Neuronal stem cell (in vitro differentiated cells): ENCODE measurements around the gene BUD31.

Experiments
- DNase-seq: peaks from one replicate; pipeline ENCODE4 v3.0.0-alpha.2; 2013; ENCODE audit warnings: low spot score
- H2AFZ ChIP-seq: one replicate; pipeline ENCODE4 v1.6.1; 2013; ENCODE audit warnings: mild to moderate bottlenecking, low read length, inconsistent platforms
- H2AK5ac ChIP-seq: 2 replicates; pipeline ENCODE4 v1.6.1; 2013; ENCODE audit warnings: low read depth, mild to moderate bottlenecking, inconsistent platforms, low read length, moderate library complexity, mixed read lengths
- H2BK120ac ChIP-seq: 2 replicates; pipeline ENCODE4 v1.6.1; 2013; ENCODE audit warnings: low read depth, mild to moderate bottlenecking, inconsistent platforms, low read length, moderate library complexity, mixed read lengths
- H2BK12ac ChIP-seq: one replicate; pipeline ENCODE4 v1.6.1; 2013; ENCODE audit warnings: low read length, inconsistent platforms
- H2BK15ac ChIP-seq: 2 replicates; pipeline ENCODE4 v1.6.1; 2013; ENCODE audit warnings: mild to moderate bottlenecking, low read length, inconsistent platforms, mixed read lengths
- H2BK5ac ChIP-seq: one replicate; pipeline ENCODE4 v1.6.1; 2013; ENCODE audit warnings: inconsistent platforms, mild to moderate bottlenecking, low read length, moderate library complexity
- H3K14ac ChIP-seq: one replicate; pipeline ENCODE4 v1.6.1; 2013; ENCODE audit warnings: low read length, inconsistent platforms
- H3K18ac ChIP-seq: 2 replicates; pipeline ENCODE4 v1.6.1; 2013; ENCODE audit warnings: low read length, inconsistent platforms
- H3K23ac ChIP-seq: 2 replicates; pipeline ENCODE4 v1.6.1; 2013; ENCODE audit warnings: low read depth, mild to moderate bottlenecking, mixed read lengths, low read length, inconsistent platforms; ENCODE audit not compliant: poor library complexity
- H3K27ac ChIP-seq: replicated peaks from 3 replicates; pipeline ENCODE4 v1.5.1; 2013; ENCODE audit warnings: low read length, inconsistent platforms
- H3K27me3 ChIP-seq, 3 experiments: 2 replicates each; pipeline ENCODE4 v1.6.1; 2013; ENCODE audit warnings: low read length in 3 of 3, mild to moderate bottlenecking in 2 of 3, inconsistent platforms in 1 of 3, low read depth in 1 of 3, mixed read lengths in 1 of 3, moderate library complexity in 1 of 3; ENCODE audit not compliant: control insufficient read depth in 3 of 3, insufficient read depth in 3 of 3
- H3K36me3 ChIP-seq, 2 donors: replicated peaks in 1 of 2; 2 replicates each; pipeline ENCODE4 v1.6.1; 2013; ENCODE audit warnings: low read length in 2 of 2; ENCODE audit not compliant: control insufficient read depth in 2 of 2, insufficient read depth in 2 of 2
- H3K4ac ChIP-seq: 2 replicates; pipeline ENCODE4 v1.6.1; 2013; ENCODE audit warnings: inconsistent platforms, mild to moderate bottlenecking, low read length, moderate library complexity
- H3K4me1 ChIP-seq, 2 donors: 1 replicate in 1 of 2; 2 replicates in 1 of 2; pipeline ENCODE4 v1.6.1; 2013; ENCODE audit warnings: low read length in 2 of 2, low read depth in 1 of 2; ENCODE audit not compliant: control insufficient read depth in 2 of 2, insufficient read depth in 1 of 2
- H3K4me2 ChIP-seq: one replicate; pipeline ENCODE4 v1.6.1; 2013; ENCODE audit warnings: mild to moderate bottlenecking, low read length, inconsistent platforms; ENCODE audit not compliant: insufficient read depth, poor library complexity, severe bottlenecking
- H3K4me3 ChIP-seq, 2 donors: 2 replicates each; pipeline ENCODE4 v1.5.1; 2013; ENCODE audit warnings: low read length in 2 of 2, mild to moderate bottlenecking in 2 of 2, inconsistent platforms in 1 of 2, moderate library complexity in 1 of 2
- H3K79me1 ChIP-seq: one replicate; pipeline ENCODE4 v1.6.1; 2013; ENCODE audit warnings: low read depth, mild to moderate bottlenecking, inconsistent platforms, low read length, moderate library complexity
- H3K9ac ChIP-seq: one replicate; pipeline ENCODE4 v1.6.1; 2013; ENCODE audit warnings: mild to moderate bottlenecking, low read depth, low read length, inconsistent platforms; ENCODE audit not compliant: poor library complexity
- H3K9me3 ChIP-seq, 2 donors: replicated peaks in 1 of 2; 2 replicates each; pipeline versions ENCODE3 to v1.6.1; 2013; ENCODE audit warnings: low read length in 2 of 2, mild to moderate bottlenecking in 2 of 2, inconsistent platforms in 1 of 2, low read depth in 1 of 2, mixed read lengths in 1 of 2, moderate library complexity in 1 of 2; ENCODE audit not compliant: control insufficient read depth in 2 of 2, insufficient read depth in 1 of 2
- H4K8ac ChIP-seq: one replicate; pipeline ENCODE4 v1.6.1; 2013; ENCODE audit warnings: low read depth, mild to moderate bottlenecking, inconsistent platforms, low read length, moderate library complexity
- H4K91ac ChIP-seq: one replicate; pipeline ENCODE4 v1.6.1; 2013; ENCODE audit warnings: low read length, low read depth, mild to moderate bottlenecking, inconsistent platforms; ENCODE audit not compliant: poor library complexity
- WGBS, 2 donors: extraction: QIAGEN DNeasy Blood & Tissue Kit; methylation state at CpG; one replicate each; pipeline ENCODE4 v1.1.7; 2013; ENCODE audit warnings: missing lambda C conversion rate in 2 of 2, mixed read lengths in 1 of 2; ENCODE audit not compliant: insufficient read length in 2 of 2, insufficient replicate concordance in 1 of 2; ENCODE audit errors: extremely low coverage in 2 of 2; 5-methylcytosine and 5-hydroxymethylcytosine counted together

The BUD31 gene

GRCh38 chr7:99440195-99440594 is 31.4 kb downstream of the BUD31 start:
- H3K79me1 ChIP-seq, result peaks cover 10% of the 10 kb centered on the region
- H3K27me3 ChIP-seq, result no peaks in the 10 kb centered on the region
- peak overlapping the region; percentile 30 for H3K9ac ChIP-seq
- H2BK5ac ChIP-seq, result no peak overlapping the region
- no peak overlapping the region for H3K18ac ChIP-seq
- no peak overlapping the region for H2AFZ ChIP-seq
- no peaks in the 10 kb centered on the region for H3K9me3 ChIP-seq
- H3K4me2 ChIP-seq, result no peak overlapping the region
- no peak overlapping the region for H4K8ac ChIP-seq
- peaks cover 8 to 12% of the 10 kb centered on the region in 2 donors for H3K4me1 ChIP-seq
- no peak for DNase-seq
- no peak overlapping the region for H3K14ac ChIP-seq
- no peak overlapping the region for H2BK120ac ChIP-seq
- H2BK15ac ChIP-seq, result no peak overlapping the region
- H3K27ac ChIP-seq, result no peak overlapping the region
- no peak overlapping the region for H2BK12ac ChIP-seq
- WGBS, 2 donors, result no CpG with 5 or more reads among the region's 9 CpGs
- H2AK5ac ChIP-seq, result no peak overlapping the region
- no peak overlapping the region for H3K4ac ChIP-seq
- H4K91ac ChIP-seq, result no peak overlapping the region
- no peak overlapping the region for H3K23ac ChIP-seq
- peaks cover 12 to 60% of the 10 kb centered on the region in 2 donors for H3K36me3 ChIP-seq
- H3K4me3 ChIP-seq, result peak overlapping the region in 1 of 2 donors; percentile 86

GRCh38 chr7:99446096-99446495 is 37.3 kb downstream of the BUD31 start:
- Histone ChIP-seq H3K79me1 (peaks cover 7% of the 10 kb centered on the region), H2BK120ac (no peak overlapping the region), H3K27me3 (no peaks in the 10 kb centered on the region), H3K36me3 (peaks cover 52 to 95% of the 10 kb centered on the region in 2 donors), H3K9me3 (no peaks in the 10 kb centered on the region), H3K27ac (no peak overlapping the region), H4K8ac (no peak overlapping the region), H2BK12ac (no peak overlapping the region), H2BK15ac (no peak overlapping the region), H3K9ac (no peak overlapping the region), H3K4me3 (no peak overlapping the region), H3K14ac (no peak overlapping the region), H4K91ac (no peak overlapping the region), H3K4ac (no peak overlapping the region), H2AK5ac (no peak overlapping the region), H3K18ac (no peak overlapping the region), H3K4me1 (no peaks in the 10 kb centered on the region), H3K4me2 (no peak overlapping the region), H2AFZ (no peak overlapping the region), H2BK5ac (no peak overlapping the region), H3K23ac (no peak overlapping the region)
- DNase-seq, result no peak
- no CpG with 5 or more reads among the region's 4 CpGs for WGBS, 2 donors

GRCh38 chr7:99447943-99448342 is 39.2 kb downstream of the BUD31 start:
- no peak overlapping the region for H3K27ac ChIP-seq
- H4K8ac ChIP-seq, result no peak overlapping the region
- H4K91ac ChIP-seq, result no peak overlapping the region
- H2BK15ac ChIP-seq, result no peak overlapping the region
- no peak overlapping the region for H2AK5ac ChIP-seq
- peak overlapping the region; percentile 81 for H3K23ac ChIP-seq
- no peaks in the 10 kb centered on the region for H3K27me3 ChIP-seq
- H2AFZ ChIP-seq, result no peak overlapping the region
- peak overlapping the region; percentile 3 for H3K9ac ChIP-seq
- H3K4me3 ChIP-seq, result no peak overlapping the region
- no peak overlapping the region for H3K18ac ChIP-seq
- no peaks in the 10 kb centered on the region for H3K9me3 ChIP-seq
- H3K4me2 ChIP-seq, result no peak overlapping the region
- no CpG with 5 or more reads among the region's 10 CpGs for WGBS, 2 donors
- H3K4me1 ChIP-seq, result no peaks in the 10 kb centered on the region
- H3K4ac ChIP-seq, result no peak overlapping the region
- peaks cover 64 to 97% of the 10 kb centered on the region in 2 donors for H3K36me3 ChIP-seq
- no peak overlapping the region for H2BK120ac ChIP-seq
- DNase-seq, result no peak
- H3K14ac ChIP-seq, result no peak overlapping the region
- no peak overlapping the region for H2BK12ac ChIP-seq
- no peak overlapping the region for H2BK5ac ChIP-seq
- H3K79me1 ChIP-seq, result peaks cover 10% of the 10 kb centered on the region

GRCh38 chr7:99448855-99449254 is 40.1 kb downstream of the BUD31 start:
- Histone ChIP-seq H3K4me1 (no peaks in the 10 kb centered on the region), H3K18ac (no peak overlapping the region), H3K9me3 (no peaks in the 10 kb centered on the region), H3K27me3 (no peaks in the 10 kb centered on the region), H3K4me3 (no peak overlapping the region), H2BK5ac (no peak overlapping the region), H3K9ac (peak overlapping the region; percentile 30), H2BK15ac (no peak overlapping the region), H3K36me3 (peaks cover 72 to 97% of the 10 kb centered on the region in 2 donors), H4K91ac (no peak overlapping the region), H2AFZ (no peak overlapping the region), H2BK120ac (no peak overlapping the region), H2AK5ac (no peak overlapping the region), H2BK12ac (no peak overlapping the region), H3K23ac (no peak overlapping the region), H3K14ac (no peak overlapping the region), H3K4me2 (no peak overlapping the region), H4K8ac (no peak overlapping the region), H3K79me1 (peaks cover 10% of the 10 kb centered on the region), H3K4ac (no peak overlapping the region), H3K27ac (no peak overlapping the region)
- DNase-seq, result no peak
- no CpG with 5 or more reads among the region's 10 CpGs for WGBS, 2 donors
